GM19328 (cell line): ENCODE data around the gene GAB2.
A peak's percentile ranks its signal among the peaks of the same experiment; 100 is the strongest.
"Not testable (repeated sequence)": the region's sequence is repeated elsewhere in the genome, so short reads cannot be mapped to it uniquely, and the experiment has no call there.

Experiments used
- ATAC-seq: cut with Tn5 transposase; IDR thresholded peaks from one replicate; pipeline ENCODE4 v1.9.1; 2021; ENCODE audit warnings: mild to moderate bottlenecking, moderate library complexity; ENCODE audit not compliant: unreplicated experiment

The GAB2 gene

GRCh38 chr11:78193806-78194205 is 223.8 kb downstream of the GAB2 start:
- ATAC-seq, result no peak

GRCh38 chr11:78192911-78193351 is 224.7 kb downstream of the GAB2 start:
- ATAC-seq, result no peak

GRCh38 chr11:78192223-78192719 is 225.3 kb downstream of the GAB2 start:
- ATAC-seq, result no peak

- no peak for ATAC-seq
Measured at GRCh38 chr11:78190871-78191538, 226.6 kb downstream of the GAB2 start.

GRCh38 chr11:78190374-78190773 is 227.2 kb downstream of the GAB2 start:
- ATAC-seq, result no peak

- ATAC-seq, result no peak
Measured at GRCh38 chr11:78189851-78190250, 227.8 kb downstream of the GAB2 start.

GRCh38 chr11:78189174-78189724 is 228.4 kb downstream of the GAB2 start:
- no peak for ATAC-seq

- peak; percentile 89 for ATAC-seq
Measured at GRCh38 chr11:78188286-78189173, 229.1 kb downstream of the GAB2 start, which contains the start of the genes KCTD21 and USP35. TSS of gene KCTD21 (minus strand) at chr11:78188626. CDS start at chr11:78174554, 14,072 bp downstream. TSS of gene USP35 (plus strand) at chr11:78188919. CDS start at chr11:78196246, 7,327 bp downstream.

- ATAC-seq, result peak; percentile 21
Measured at GRCh38 chr11:78187366-78188285, 230.0 kb downstream of the GAB2 start.

GRCh38 chr11:78181185-78181584 is 236.4 kb downstream of the GAB2 start:
- no peak for ATAC-seq

GRCh38 chr11:78180751-78181150 is 236.9 kb downstream of the GAB2 start:
- no peak for ATAC-seq

- no peak for ATAC-seq
Measured at GRCh38 chr11:78179459-78180071, 238.1 kb downstream of the GAB2 start.

GRCh38 chr11:78177216-78177615 is 240.4 kb downstream of the GAB2 start:
- ATAC-seq, result no peak

GRCh38 chr11:78176605-78177141 is 240.9 kb downstream of the GAB2 start:
- no peak for ATAC-seq

GRCh38 chr11:78175862-78176261 is 241.8 kb downstream of the GAB2 start:
- ATAC-seq, result not testable (repeated sequence)

- no peak for ATAC-seq
Measured at GRCh38 chr11:78171951-78172350, 245.7 kb downstream of the GAB2 start.

GRCh38 chr11:78170874-78171549 is 246.6 kb downstream of the GAB2 start:
- no peak for ATAC-seq

GRCh38 chr11:78170413-78170812 is 247.2 kb downstream of the GAB2 start:
- no peak for ATAC-seq
